ENCODE measurements around the gene LTK.

LTK gene

DNA sequence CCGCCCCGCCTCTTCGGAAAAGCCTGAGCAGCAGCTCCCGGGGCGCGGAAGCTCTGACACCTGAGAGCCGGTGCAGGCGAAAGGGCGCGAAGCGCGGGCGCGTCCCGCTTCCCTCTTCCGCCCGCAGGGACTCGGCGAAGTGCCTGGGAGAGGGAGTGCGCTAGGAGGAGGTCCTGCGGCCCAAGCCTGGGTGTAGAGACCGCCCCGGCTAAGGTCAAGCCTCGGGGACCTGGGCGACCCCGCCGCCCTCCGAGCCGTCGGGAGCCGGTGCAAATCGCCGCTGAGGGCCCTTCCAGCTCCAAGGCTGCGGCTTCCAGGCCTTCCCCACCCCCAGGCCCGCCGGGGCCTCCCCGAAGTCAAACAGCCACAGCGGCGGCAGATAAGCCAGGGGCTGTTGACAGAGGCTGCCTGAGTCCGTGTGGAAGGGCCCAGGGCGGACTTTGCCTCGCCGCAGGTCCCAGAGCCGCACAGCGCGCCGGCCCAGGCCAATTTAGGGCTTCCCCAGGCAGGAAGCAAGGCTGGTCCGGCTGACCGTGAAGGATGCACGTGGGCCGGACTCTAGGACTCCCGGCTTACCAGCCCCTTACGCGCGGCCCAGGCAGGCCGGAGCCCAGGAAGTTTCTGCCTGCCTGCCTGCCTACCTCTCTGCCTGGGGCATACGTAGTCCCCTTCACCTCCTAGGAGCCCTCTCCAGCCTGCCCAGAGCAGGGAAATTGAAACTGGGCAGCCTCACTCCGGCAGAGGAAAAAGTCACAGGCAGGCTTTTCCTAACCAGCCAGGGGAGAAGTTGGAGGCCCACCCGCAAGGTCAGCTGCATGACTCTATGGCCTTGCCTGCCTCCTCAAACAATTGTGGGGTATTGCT is 17.7 kb downstream of the LTK start:
- DNase-seq = no peak

DNA sequence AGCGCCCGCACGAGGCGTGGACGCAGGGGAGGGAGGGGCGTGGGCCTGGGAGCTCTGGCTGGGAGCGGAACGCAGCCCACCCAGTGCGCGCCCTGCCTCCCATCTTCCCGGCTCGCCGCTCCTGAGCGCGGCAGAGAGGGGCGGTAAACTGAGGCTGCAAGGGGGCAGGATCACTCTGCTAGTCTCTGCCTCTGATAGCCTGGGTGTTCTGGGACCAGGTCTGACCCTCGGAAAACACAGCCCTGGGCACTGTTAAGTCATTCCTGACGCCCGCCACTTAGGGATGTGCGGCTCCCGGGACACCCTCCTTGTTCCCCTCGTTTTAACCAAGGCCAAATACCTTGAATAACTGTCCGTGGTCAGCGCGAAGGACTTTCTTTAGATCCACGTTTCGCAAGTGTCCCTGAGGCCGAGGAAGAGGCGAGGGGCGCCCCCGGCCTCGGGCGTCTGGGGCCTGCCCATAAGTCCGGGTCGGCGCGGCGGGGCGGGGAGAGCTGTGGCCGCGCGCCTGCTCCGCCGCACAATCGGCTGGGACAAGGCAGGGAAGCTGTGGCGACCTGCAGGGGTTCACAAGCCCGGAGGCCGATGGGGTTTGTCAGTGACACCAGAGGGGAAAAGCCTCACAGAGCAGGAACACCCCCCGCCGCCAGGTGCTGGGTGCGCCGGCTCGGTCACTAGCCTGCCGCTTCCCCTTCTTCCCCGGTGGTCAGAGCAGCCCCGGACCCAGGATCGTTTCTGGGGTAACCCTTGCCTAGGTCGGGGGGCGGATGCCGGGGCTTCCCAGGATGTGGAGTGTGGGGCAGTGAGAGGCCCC is 18.5 kb downstream of the LTK start:
- no peak for DNase-seq

DNA sequence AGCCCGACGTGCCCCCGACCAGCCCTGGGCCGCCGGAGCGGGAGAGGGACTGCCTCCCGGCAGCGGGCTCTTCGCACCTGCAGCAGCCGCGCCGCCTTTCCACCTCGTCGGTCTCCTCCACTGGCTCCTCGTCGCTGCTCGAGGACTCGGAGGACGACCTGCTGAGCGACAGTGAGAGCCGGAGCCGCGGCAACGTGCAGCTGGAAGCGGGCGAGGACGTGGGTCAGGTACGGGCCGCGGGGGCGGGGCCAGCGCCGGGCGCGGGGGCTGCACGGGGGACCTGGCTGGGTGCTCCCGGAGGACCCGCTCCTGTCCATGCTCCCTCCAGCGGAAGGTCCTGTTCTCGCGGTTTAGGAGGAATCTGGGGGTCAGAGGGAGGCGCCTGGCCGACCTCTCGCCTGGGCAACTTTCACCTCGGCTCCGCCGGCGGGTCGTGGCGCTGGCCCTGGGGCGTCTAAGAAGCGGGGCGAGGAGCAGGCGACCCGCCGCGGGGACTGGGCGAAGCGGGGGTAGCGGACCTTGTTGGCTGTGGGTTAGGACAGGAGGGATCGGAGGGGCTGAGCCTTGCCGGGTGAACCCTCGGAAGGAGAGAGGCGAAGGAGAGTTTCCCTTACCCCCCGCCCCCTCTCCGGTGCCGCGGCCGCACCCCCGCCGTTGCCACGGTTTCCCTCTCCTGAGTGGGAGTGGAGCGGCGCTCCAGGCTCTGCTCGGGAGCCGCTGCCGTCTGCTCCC is 19.3 kb downstream of the LTK start:
- no peak for DNase-seq

DNA sequence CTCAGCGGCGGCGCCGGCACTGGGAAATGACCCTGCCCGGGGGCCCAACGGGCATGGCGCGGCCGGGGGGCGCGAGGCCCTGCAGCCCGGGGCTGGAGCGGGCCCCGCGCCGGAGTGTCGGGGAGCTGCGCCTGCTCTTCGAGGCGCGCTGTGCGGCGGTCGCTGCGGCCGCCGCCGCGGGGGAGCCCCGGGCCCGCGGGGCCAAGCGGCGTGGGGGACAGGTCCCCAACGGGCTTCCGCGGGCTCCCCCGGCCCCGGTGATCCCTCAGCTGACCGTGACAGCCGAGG is 19.8 kb downstream of the LTK start:
- no peak for DNase-seq

DNA sequence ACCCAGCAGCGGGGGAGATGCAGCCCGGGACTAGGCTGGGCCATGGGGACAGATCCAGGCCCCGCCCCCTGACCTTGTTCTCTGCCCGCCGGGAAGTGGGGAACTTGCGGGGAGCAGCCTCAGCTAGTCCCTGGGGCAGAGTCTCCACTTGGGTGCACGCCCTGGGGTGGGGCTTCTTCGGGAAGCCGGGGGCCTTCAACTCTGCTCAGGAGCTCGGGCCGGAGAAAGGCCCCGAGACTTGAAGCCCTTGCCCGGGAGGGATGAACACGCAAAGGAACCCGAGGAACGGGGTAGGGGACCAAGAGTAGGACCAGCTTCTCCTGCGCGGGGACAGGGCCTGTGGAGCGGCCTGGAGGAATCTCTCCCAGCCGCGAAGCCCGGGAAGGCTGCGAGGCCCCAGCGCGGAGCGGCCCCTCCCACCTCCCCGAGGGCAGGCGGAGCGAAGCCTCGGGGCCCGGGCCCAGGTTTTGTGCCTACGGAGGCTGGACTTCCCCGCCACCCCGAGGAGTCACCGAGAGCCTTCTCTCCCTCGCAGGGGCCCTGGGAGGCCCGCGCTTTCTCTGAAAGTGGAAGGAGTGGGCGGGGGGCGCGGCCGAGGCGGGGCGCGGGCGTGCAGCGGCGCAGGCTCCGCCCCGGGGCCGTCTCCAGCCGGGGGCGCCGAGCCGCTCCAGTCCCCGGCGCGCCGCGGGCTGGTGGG is 20.3 kb downstream of the LTK start, which contains the start of gene ITPKA:
TSS of gene ITPKA (plus strand) at position 670 of the 697 bp plus-strand sequence. CDS start 54 bp downstream, outside the sequence.
- DNase-seq = no peak

DNA sequence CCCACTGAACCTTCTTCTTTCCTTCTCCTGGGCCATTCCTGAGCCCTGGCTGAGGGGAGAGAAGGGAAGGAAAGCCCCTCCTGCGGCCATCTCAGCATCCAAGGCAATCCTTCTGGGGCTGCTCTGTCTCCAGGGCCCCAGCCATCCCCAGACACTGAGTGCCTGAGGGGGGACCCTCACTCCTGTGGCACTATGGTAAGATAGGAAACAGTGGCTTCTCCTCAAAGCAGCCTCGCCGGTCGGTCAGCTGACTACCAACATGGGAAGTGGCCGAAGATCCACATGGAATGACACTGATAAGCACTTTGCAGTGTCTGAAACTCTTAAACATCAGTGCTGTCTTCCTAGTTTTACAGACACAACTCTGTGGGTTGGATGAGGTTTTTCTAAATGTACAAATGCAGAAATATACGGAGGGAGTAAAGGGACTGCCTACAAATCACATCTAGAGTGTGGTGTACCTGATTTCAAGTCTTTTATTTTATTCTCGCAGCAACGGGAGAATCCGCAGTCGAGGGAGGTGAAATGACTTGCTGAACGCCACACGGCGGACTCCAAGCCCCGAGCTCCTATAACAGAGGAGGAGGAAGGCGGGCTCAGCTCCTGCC is 20.9 kb downstream of the LTK start:
- no peak for DNase-seq

DNA sequence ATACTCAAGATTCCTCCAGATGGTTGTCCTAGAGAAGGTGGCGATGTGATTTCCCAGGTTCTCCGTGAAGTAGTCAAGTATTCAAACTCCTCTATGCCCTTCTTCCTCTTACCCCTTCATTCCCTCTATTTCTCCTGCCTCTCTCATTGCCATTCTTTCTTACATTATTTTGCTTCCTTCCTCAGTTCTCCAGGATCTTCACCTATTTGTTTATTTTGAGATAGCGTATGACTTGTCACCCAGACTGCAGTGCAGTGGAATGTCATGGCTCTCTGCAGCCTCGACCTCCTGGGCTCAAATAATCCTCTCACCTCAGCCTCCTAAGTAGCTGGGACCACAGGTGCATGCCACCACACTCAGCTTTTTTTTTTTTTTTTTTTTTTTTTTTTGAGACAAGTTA is 21.7 kb downstream of the LTK start:
- no peak for DNase-seq

DNA sequence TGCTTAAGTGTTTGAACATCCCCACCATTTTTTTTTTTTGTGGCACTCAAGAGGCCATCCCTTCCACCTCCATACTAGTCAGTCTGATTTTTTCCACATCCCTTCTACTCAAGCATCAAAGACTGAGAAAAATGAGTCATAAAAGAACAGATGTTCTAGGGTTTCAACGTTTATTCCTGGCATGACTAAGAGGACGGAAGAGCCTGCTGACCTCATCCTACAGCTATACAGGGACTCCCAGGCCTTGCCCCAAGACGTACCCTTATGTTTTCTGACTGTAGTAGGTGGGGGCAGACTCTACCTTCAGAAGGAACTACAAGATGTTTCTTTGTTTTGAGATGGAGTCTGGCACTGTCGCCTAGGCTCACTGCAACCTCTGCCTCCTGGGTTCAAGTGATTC is 23.3 kb downstream of the LTK start:
- DNase-seq = no peak

DNA sequence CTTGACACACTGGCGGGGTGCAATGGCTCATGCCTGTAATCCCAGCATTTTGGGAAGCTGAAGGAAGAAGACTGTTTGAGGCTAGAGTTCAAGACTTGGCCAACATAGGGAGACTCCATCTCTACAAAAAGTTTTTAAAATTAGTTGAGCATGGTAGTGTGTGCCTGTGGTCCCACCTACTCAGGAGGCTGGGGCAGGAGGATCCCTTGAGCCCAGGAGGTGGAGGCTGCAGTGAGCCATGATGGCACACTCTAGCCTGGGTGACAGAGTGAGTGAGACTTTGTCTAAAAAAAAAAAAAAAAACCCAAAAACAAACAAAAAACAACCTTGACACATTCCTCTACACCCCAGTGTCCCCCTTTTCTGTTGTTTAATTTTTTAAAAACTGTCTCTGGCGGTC is 24.0 kb downstream of the LTK start:
- no peak for DNase-seq

DNA sequence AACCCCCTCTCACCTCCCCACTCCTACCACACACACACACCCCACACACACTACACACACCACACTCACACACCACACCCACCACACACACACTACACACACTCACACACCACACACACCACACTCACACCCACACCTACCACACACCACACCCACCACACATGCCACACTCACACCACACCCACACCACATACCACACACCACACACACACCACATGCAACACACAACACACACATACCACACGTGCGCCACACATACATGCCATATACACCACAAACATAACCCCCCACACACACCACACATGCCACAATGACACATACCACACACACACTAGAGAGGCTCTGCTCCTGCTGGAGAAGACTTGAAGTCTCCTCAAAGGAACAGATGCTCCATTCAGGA is 25.8 kb downstream of the LTK start:
- DNase-seq = no peak

DNA sequence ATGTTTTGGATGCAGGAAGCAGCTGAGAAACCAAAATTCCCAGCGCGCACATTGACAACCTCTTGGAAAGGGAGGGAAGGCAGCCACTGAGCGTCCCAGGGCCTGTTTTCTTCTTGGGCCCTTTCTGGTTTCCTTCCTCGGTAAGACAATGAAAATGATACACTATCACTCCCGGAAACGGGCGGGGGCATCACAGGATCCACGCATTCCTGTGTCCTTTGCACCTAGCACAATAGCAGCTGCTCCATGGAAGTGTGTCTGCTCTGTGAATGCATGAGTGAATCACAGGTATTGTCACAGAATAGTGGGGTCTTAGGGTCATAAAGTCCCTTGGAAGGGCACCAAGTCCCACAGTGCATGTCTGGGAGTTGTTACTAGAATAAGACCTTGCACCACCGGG is 26.2 kb downstream of the LTK start:
- no peak for DNase-seq

DNA sequence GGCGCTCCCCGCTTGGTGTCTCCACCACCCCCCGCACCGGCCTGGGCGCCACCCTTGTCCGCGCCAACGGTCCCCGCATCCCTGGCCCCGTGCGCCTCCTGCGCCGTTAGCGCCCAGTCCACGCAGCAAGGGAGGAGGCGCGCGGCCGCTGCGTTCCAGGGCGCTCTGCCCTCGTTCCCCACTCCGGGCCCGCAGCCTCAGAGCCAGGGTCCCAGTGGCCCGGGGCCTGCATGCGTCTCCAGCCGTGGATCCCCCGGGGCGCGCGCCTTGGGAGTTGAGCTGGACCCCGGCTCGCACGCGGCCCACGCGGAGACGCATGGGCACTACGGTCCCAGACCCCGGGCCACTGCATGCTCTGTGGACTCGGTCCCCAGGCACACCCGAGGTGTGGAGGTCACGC is 27.3 kb downstream of the LTK start:
- no peak for DNase-seq

DNA sequence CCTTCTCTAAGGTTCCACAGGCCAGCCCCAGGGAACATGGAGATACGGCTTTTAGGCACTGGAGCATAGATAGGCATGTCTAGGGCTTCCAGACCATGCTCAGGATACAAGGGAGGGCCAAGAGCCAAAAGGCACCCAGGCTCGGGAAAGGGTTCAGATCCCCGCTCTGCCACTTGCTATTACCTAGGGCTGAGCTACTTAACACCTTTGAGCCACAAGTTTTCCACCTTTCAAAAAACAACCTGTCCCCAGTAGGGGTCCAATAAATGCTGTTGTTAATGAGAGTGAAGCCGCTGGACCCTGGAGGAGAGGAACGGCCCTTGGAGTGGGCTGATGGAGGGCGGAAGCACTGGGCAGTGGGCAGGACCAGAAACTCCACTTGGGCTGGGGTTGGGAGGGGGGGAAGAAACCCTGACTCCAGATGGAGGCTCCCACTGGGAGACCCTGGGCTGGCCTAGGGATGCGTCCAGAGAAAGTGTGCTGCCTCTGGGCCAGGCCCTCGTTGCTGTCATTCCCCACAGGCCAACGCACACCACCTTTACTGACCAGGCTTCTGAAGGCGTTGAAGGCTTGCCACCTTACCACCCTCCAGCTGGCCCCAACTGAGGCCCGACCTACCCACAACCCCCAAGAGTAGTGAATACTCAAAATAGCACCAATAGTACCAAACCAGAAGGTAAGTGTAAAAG is 28.5 kb downstream of the LTK start:
- no peak for DNase-seq

DNA sequence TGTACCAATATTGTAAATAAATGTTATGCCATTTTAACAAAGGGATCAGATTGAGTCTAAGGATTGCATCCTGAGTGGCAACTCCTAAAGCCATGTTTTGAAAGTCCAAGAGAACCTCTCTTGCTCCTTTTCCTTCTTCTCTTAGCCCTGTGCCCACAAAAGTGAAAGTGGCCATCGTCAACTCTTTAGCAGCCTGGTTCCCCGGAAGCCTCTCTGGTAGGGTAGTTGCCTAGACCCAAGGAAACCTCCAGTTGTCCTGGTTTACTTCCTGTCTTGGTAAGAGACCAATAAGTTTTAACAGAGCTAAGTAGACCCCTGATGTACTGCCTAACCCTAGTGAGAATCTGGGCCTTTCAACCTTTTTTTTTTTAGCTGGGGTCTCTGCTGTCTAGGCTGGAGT is 30.1 kb downstream of the LTK start:
- DNase-seq = no peak

DNA sequence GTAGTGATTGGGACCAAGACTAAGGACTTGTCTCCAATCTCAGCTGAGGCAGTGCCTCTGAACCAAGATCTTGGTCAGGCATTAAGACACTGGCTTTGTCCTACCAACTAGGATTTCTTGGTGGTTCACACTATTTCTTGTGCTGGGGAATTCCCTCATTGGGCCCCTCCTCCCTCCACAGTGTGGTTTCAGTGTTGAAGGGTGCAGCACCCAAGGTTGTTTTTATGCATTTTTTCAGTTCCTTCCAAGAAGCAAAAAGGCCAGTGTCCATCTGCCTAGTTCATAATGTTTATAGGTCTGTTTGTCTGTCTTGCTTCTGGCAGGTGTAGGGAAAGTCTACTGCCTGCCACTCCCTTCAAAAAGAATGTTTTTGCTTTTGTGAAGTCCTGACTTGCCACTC is 30.5 kb downstream of the LTK start:
- DNase-seq = no peak

DNA sequence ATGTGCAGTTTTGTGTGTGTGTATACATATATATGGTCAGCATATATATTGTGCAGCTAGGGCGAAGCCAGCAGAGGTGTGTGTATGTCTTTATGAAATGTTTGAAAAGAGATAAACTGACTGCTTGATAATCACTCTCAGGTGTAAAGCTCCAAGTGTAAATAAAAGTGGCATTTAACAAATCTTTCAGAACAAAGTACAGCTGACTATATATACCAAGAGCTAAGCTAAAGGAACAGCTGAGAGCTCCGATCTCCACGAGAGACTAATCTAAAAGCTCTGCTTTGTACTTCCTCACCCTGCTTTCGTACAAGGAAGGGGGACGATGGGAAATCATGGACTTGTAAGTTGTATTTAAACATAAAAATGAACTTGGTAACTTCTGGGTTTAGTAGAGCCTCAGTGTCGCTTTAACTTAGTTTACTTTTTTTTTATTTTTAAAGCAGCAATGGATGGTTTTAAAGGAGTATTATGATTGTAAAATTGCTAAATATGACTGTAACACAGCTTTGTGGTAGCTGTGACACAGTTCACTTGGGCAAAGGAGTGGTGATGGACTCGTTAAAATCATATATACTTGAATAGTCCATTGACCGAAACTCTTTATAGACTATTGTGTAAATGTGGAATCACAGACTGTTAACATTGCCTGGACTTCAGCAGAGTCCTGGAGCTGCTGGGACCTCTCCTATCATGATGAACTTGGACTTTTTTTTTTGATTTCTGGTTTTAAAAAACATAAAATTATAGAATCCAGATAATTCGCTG is 31.3 kb downstream of the LTK start:
- no peak for DNase-seq

DNA sequence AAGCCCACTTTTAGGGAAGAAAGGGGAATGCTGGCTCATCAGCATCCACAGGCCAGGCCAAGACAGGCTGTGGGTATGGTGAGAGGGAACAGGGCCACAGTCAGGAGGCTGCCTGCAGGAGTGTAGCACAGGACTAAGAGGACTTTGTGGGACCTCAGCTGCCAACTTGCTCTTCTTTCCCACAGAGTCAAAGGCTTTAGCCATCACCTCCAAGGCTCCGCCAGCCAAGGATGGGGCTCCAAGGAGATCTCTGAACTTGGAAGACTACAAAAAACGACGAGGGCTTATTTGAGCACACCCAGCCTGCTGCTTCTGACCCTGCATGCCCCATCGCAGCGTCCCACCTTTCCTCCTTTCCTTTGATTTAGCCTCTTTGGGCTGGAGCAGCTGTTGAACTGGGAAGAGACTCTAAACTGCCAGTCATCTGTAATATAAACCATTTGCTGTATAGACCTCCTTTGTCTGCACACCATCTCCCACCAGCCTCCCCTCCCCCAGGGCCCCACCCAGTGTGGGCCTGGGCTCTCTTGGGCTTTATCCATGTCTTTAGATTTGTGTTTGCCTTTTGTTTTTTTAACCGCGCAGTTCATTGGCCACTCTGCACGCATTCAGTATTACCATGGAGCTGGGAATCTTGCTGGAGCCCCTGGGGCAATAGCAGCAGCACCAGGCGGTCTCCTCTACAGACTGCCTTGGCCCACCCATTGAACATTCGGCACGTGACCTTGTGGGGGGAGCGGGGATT is 33.1 kb downstream of the LTK start:
- DNase-seq = no peak

DNA sequence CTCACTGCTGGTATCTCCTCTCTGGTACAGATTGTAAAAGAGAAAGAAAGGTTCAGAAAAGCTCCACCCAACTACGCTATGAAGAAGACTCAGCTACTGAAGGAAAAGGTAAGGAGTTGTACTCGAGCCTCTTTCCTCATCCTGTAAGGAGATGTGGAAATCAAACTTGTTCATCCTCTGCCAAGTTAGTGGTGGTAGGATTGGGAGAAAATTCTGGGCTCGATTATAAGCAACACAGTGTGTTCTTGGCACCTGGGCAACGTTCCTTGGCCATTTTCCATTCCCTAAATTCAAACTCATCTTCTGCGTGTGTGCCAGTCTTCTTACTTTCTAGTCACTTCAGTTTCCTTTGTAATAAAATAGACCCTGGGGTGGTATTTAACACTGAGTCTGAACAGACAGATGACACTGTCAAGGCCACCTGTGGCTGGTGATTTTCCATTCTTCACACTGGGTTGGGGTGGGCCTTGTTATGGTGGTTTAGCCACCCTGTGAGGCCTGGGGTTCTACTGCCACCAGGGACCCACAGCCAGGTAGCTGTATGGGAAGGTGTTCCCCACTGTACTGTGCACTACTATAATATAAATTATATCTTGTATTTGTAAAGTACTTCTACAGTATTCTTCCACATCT is 37.1 kb downstream of the LTK start:
- no peak for DNase-seq

DNA sequence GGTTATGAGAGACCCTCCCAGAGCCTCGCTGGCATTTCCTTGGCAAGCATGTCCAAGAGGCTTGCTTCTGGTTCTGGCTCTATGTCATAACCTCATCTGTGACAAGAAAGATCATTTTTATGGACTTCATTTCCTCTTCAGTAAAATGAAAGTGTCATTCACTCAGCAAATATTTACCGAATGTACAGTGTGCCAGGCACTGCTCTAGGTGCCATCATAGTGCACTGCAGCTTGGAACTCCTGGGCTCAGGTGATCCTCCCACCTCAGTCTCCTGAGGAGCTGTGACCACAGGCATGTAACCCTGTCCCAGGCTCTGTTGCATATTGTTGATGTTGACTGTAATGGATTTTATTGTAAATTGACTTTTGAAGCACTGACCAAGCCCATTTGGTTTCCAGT is 38.7 kb downstream of the LTK start:
- DNase-seq = no peak

DNA sequence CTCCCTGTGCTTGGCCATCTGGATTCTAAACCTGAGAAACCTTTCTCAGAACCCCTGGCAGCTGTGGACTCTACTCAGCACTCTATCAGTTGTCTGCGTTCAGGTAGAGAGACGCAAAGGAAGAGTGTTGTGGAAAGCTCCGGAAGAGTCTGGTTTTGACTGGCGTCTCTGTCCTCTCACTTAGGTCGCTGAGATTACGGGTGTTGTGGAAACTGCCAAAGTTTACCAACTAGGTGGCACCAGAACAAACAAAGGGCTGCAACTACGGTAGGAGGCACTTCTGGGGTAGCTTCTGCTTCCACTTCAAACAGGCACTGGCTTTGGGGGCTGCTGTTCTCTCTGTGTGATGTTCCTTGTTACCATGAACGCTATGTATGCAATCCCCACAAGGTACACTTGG is 39.2 kb downstream of the LTK start:
- DNase-seq = no peak
